Gastroesophageal sphincter (tissue), 4 donors: ENCODE measurements around the gene LMF1. TPM values are rescaled to one million over a fixed set of nuclear protein-coding genes. Genes with fewer than 3 reads are reported as not detected.

ENCODE experiments used
- ATAC-seq: fragments of 150-250 bp; one replicate; pipeline ENCODE4 v1.9.1; 2016; ENCODE audit warnings: mild to moderate bottlenecking, moderate library complexity
- H3K27ac ChIP-seq, 4 donors: fragments of 200-600 bp; sonication (generic) in 3 of 4; 1 replicate in 3 of 4; 2 replicates in 1 of 4; pipeline ENCODE4 v1.5.1; 2016 to 2019
- H3K27me3 ChIP-seq: fragments of 200-600 bp; sonication (generic); one replicate; pipeline ENCODE4 v1.5.1; 2019
- H3K36me3 ChIP-seq, 2 donors: fragments of 200-600 bp; sonication (generic); one replicate each; pipeline ENCODE4 v1.5.1; 2019; ENCODE audit warnings: control low read depth in 1 of 2
- H3K4me1 ChIP-seq, 3 donors: fragments of 200-600 bp; sonication (generic); 1 replicate in 2 of 3; 2 replicates in 1 of 3; pipeline ENCODE4 v1.5.1; 2016 to 2019; ENCODE audit warnings: control low read depth in 2 of 3
- H3K4me3 ChIP-seq, 2 donors: fragments of 200-600 bp; sonication (generic); one replicate each; pipeline ENCODE4 v1.5.1; 2019; ENCODE audit warnings: mild to moderate bottlenecking in 1 of 2, moderate library complexity in 1 of 2
- H3K9me3 ChIP-seq, 3 donors: fragments of 200-600 bp; sonication (generic); one replicate each; pipeline ENCODE4 v1.5.1; 2017 to 2019; ENCODE audit warnings: control low read depth in 2 of 3
- CTCF ChIP-seq, 4 experiments: fragments of 200-600 bp in 2 of 4; fragments of 450-650 bp in 2 of 4; sonication (generic) in 1 of 4; IDR thresholded peaks; one replicate each; pipeline ENCODE4 v1.5.1; 2017 to 2019; ENCODE audit warnings: antibody characterized with exemption in 4 of 4, mild to moderate bottlenecking in 2 of 4, moderate library complexity in 2 of 4
- EP300 ChIP-seq: sonication (generic); formaldehyde crosslinking; IDR thresholded peaks from one replicate; pipeline ENCODE4 v1.6.1; 2017; ENCODE audit warnings: antibody characterized with exemption, mild to moderate bottlenecking
- POLR2A ChIP-seq, 2 donors: fragments of 450-650 bp; IDR thresholded peaks; one replicate each; pipeline ENCODE4 v1.6.1; 2017; ENCODE audit warnings: antibody characterized with exemption in 2 of 2, mild to moderate bottlenecking in 2 of 2, moderate library complexity in 1 of 2
- POLR2AphosphoS5 ChIP-seq: sonication (generic); formaldehyde crosslinking; IDR thresholded peaks from one replicate; pipeline ENCODE4 v1.6.1; 2017; ENCODE audit warnings: antibody characterized with exemption
- WGBS, 2 donors: methylation state at CpG; one replicate each; pipeline ENCODE4 v1.1.5; 2018; ENCODE audit warnings: low coverage in 1 of 2; 5-methylcytosine and 5-hydroxymethylcytosine counted together
- total RNA-seq, 4 donors: library from RNA; depleted of rRNA; stranded (reverse); fragments of >200 nt; gene quantifications; one replicate each; pipeline ENCODE4 v1.1.0, GENCODE V29; 2016

Gene LMF1
- total RNA-seq, 4 donors from 2014 or later = 13.7 to 57.3 (median 20.9) TPM

GRCh38 chr16:1012135-1012534 is 41.4 kb upstream of the LMF1 start:
- no peak overlapping the region for H3K27ac ChIP-seq
- no peaks in the 10 kb centered on the region for H3K9me3 ChIP-seq
- TF ChIP-seq CTCF (IDR thresholded peaks at IDR 0.05) (no peak), POLR2A (IDR thresholded peaks at IDR 0.05) (no peak), POLR2AphosphoS5 (no peak), EP300 (no peak)
- peaks cover 44% of the 10 kb centered on the region for H3K27me3 ChIP-seq
- no CpG with 5 or more reads among the region's 19 CpGs for WGBS, 2 donors
- H3K36me3 ChIP-seq = no peaks in the 10 kb centered on the region
- ATAC-seq = no peak
- H3K4me3 ChIP-seq = no peak overlapping the region
- H3K4me1 ChIP-seq = no peaks in the 10 kb centered on the region

- H3K4me3 ChIP-seq = no peak overlapping the region
- H3K27ac ChIP-seq = no peak overlapping the region
- H3K27me3 ChIP-seq = peaks cover 50% of the 10 kb centered on the region
- H3K9me3 ChIP-seq = no peaks in the 10 kb centered on the region
- no peak for TF ChIP-seq POLR2A (IDR thresholded peaks at IDR 0.05)
- no peak for TF ChIP-seq POLR2AphosphoS5
- TF ChIP-seq CTCF (IDR thresholded peaks at IDR 0.05) = no peak
- TF ChIP-seq EP300 = no peak
- ATAC-seq = no peak
- no peaks in the 10 kb centered on the region for H3K36me3 ChIP-seq
- WGBS, 2 donors = 87 to 88% methylated on average over 17 to 20 of the region's 37 CpGs
- no peaks in the 10 kb centered on the region for H3K4me1 ChIP-seq
Observed at GRCh38 chr16:1011316-1012082, 40.7 kb upstream of the LMF1 start.

DNA sequence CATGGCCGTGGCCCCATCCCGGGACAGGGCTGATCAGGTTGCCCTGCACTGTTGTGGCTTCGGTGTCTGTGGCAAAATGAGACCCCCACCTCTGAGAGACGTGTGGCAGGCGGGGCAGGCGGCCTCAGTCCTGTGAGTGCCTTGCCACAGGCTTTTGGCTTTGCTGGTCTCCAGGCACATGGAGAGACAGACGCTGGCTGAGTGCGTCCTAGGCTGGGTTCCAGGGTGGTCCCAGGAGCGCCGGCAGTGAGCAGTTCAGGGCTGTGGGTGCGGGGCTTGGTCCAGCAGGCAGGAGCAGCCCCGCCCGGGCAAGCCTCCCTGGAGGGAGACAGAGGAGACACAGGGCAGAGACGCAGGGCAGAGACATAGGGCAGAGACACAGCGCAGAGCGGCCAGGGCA is 40.0 kb upstream of the LMF1 start:
- Histone ChIP-seq H3K9me3 (no peaks in the 10 kb centered on the region), H3K4me1 (no peaks in the 10 kb centered on the region), H3K27ac (no peak overlapping the region), H3K27me3 (peaks cover 50% of the 10 kb centered on the region), H3K4me3 (no peak overlapping the region), H3K36me3 (no peaks in the 10 kb centered on the region)
- no peak for ATAC-seq
- 73 to 83% methylated on average over 1 to 2 of the region's 16 CpGs for WGBS, 2 donors
- TF ChIP-seq POLR2A (IDR thresholded peaks at IDR 0.05) = no peak
- no peak for TF ChIP-seq CTCF (IDR thresholded peaks at IDR 0.05)
- TF ChIP-seq POLR2AphosphoS5 = no peak
- no peak for TF ChIP-seq EP300

GRCh38 chr16:1010251-1010650 is 39.5 kb upstream of the LMF1 start:
- no peak overlapping the region for H3K27ac ChIP-seq
- WGBS, 2 donors = 20 to 40% methylated on average over 2 to 5 of the region's 20 CpGs
- no peak for ATAC-seq
- TF ChIP-seq EP300 (no peak), CTCF (IDR thresholded peaks at IDR 0.05) (no peak), POLR2A (IDR thresholded peaks at IDR 0.05) (no peak), POLR2AphosphoS5 (no peak)
- H3K9me3 ChIP-seq = no peaks in the 10 kb centered on the region
- no peaks in the 10 kb centered on the region for H3K36me3 ChIP-seq
- no peak overlapping the region for H3K4me3 ChIP-seq
- peaks cover 50% of the 10 kb centered on the region for H3K27me3 ChIP-seq
- no peaks in the 10 kb centered on the region for H3K4me1 ChIP-seq
